Calu3 (cell line): ENCODE data around the gene GNG13. TPM values are rescaled to one million over a fixed set of nuclear protein-coding genes. Genes with fewer than 3 reads are reported as not detected.

Source experiments
- BruUV-seq: library from RNA; stranded (reverse); fragments of 400-500 nt; replicated peaks from 2 replicates; lab custom pipeline; 2021; lab: Mats Ljungman, UMichigan
- CTCF ChIA-PET: fragments of 300-600 bp; sonication (Branson Sonifier 250); formaldehyde crosslinking; loops from one replicate; lab custom pipeline; 2022; ENCODE audit warnings: antibody characterized with exemption; lab: Charles Lee
- DNase-seq: peaks from one replicate; pipeline ENCODE4 v3.0.0; 2022
- H3K27ac Mint-ChIP-seq: one replicate; pipeline ENCODE4 v1.8.0; 2022; ENCODE audit warnings: mixed read lengths; ENCODE audit not compliant: unreplicated experiment
- H3K27me3 Mint-ChIP-seq: one replicate; pipeline ENCODE4 v1.8.0; 2022; ENCODE audit warnings: mixed read lengths; ENCODE audit not compliant: unreplicated experiment
- H3K36me3 Mint-ChIP-seq: one replicate; pipeline ENCODE4 v1.8.0; 2022; ENCODE audit warnings: mild to moderate bottlenecking, moderate library complexity, mixed read lengths; ENCODE audit not compliant: insufficient read depth, unreplicated experiment
- H3K4me1 Mint-ChIP-seq: one replicate; pipeline ENCODE4 v1.8.0; 2022; ENCODE audit warnings: mild to moderate bottlenecking, low read depth, mixed read lengths; ENCODE audit not compliant: unreplicated experiment
- H3K4me3 Mint-ChIP-seq: one replicate; pipeline ENCODE4 v1.8.0; 2022; ENCODE audit warnings: mild to moderate bottlenecking, low read depth, moderate library complexity, mixed read lengths; ENCODE audit not compliant: unreplicated experiment
- H3K9me3 Mint-ChIP-seq: one replicate; pipeline ENCODE4 v1.8.0; 2022; ENCODE audit warnings: low read depth, mixed read lengths; ENCODE audit not compliant: unreplicated experiment
- intact Hi-C: fragments of 100-400 bp; cut with micrococcal nuclease; formaldehyde crosslinking; loops from one replicate; pipeline ENCODE4 v1.10.0; 2022; ENCODE audit not compliant: unreplicated experiment
- total RNA-seq: library from RNA; stranded (reverse); gene quantifications from 2 replicates; pipeline ENCODE4 v1.2.3, GENCODE V29; 2022
- TF ChIP-seq, protein P1 (sequence below): fragments of 200-600 bp; IDR thresholded peaks from one replicate; pipeline ENCODE4 v1.8.0; 2022; ENCODE audit warnings: antibody characterized with exemption; ENCODE audit not compliant: unreplicated experiment

GNG13 gene
- total RNA-seq, 1 experiment from 2014 or later, result not detected

DNA sequence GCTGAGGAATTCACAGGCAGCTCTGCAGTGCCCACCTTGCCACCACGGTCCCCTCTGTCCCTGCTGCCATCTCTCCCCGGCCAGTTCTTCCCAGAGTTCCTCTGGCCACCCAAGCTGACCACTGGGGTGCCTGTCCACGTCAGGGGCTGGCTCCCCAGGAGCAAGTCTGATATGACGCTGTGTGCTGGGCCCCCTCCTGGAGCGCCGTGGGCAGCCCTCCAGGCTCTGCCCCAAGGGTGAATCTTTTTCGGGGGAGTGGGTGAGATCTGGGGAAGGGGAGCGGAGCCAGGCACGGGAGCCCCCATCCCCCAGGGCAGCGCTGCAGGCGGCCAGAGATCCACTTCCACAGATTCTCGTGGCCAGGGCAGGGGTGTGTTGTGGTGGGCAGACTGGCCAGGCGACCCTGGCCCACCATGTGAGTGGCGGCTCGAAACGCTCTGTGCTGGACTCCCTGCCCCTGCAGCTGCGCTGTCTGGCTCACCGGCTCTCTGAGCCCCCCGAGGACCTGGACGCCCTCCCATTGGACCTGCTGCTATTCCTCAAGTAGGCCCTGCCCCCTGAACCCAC lies 36.3 kb downstream of the GNG13 start:
- H3K9me3 Mint-ChIP-seq, result no peaks in the 10 kb centered on the region
- CTCF ChIA-PET, result no interaction called here
- TF ChIP-seq, protein P1, sequence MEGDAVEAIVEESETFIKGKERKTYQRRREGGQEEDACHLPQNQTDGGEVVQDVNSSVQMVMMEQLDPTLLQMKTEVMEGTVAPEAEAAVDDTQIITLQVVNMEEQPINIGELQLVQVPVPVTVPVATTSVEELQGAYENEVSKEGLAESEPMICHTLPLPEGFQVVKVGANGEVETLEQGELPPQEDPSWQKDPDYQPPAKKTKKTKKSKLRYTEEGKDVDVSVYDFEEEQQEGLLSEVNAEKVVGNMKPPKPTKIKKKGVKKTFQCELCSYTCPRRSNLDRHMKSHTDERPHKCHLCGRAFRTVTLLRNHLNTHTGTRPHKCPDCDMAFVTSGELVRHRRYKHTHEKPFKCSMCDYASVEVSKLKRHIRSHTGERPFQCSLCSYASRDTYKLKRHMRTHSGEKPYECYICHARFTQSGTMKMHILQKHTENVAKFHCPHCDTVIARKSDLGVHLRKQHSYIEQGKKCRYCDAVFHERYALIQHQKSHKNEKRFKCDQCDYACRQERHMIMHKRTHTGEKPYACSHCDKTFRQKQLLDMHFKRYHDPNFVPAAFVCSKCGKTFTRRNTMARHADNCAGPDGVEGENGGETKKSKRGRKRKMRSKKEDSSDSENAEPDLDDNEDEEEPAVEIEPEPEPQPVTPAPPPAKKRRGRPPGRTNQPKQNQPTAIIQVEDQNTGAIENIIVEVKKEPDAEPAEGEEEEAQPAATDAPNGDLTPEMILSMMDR, result no peak
- H3K36me3 Mint-ChIP-seq, result peaks cover 9% of the 10 kb centered on the region
- H3K27ac Mint-ChIP-seq, result peak overlapping the region; percentile 36
- H3K27me3 Mint-ChIP-seq, result peaks cover 13% of the 10 kb centered on the region
- DNase-seq, result no peak
- peaks cover 23% of the 10 kb centered on the region for H3K4me1 Mint-ChIP-seq
- intact Hi-C loops, result no loop called here
- no peak overlapping the region for H3K4me3 Mint-ChIP-seq
- no TSS peak for BruUV-seq

DNA sequence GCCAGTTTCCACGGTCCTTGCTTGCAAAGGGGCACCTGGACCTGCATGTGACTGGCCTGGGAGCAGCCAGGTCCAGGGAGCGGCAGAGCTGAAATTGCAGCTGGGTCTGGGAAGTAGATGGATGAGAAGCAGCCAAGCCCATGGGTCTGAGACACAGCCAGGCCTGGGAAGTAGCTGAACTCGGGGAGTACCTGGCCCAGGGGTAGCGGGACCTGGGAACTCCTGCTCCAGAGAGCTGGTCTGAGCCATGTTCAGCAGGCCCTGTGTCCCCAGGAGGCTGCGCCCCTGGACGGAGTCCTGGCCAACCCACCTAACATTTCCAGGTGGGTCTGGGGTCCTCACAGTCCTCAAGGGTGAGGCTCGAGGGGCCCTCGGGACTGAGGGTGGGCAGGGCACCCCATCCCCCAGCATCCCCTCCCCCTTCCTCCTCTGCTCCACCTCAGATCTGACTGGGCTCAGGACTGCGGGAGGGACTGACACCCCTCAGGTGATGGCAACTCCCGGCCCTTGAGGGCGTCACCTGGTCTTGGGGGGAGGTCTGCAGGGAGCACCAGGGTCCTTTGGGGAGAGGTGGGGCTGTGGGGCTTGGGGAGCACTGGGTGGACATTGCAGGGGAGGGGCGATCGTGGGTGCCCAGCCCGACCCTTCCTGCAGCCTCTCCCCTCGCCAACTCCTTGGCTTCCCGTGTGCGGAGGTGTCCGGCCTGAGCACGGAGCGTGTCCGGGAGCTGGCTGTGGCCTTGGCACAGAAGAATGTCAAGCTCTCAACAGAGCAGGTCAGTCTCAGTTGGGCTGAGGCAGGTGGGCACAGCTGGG lies 37.0 kb downstream of the GNG13 start:
- peak overlapping the region; percentile 36 for H3K27ac Mint-ChIP-seq
- H3K9me3 Mint-ChIP-seq, result no peaks in the 10 kb centered on the region
- peaks cover 23% of the 10 kb centered on the region for H3K4me1 Mint-ChIP-seq
- H3K36me3 Mint-ChIP-seq, result peaks cover 9% of the 10 kb centered on the region
- TF ChIP-seq, protein P1, result no peak
- BruUV-seq, result no TSS peak
- H3K27me3 Mint-ChIP-seq, result peaks cover 13% of the 10 kb centered on the region
- no peak overlapping the region for H3K4me3 Mint-ChIP-seq
- CTCF ChIA-PET, result no interaction called here
- intact Hi-C loops, result no loop called here
- DNase-seq, result no peak

- TF ChIP-seq, protein P1, result no peak
- Mint-ChIP-seq H3K27me3 (peaks cover 20% of the 10 kb centered on the region), H3K27ac (no peak overlapping the region), H3K9me3 (no peaks in the 10 kb centered on the region), H3K36me3 (peaks cover 5% of the 10 kb centered on the region), H3K4me1 (peaks cover 23% of the 10 kb centered on the region), H3K4me3 (no peak overlapping the region)
- no peak for DNase-seq
- no TSS peak for BruUV-seq
- CTCF ChIA-PET, result no interaction called here
- intact Hi-C loops, result no loop called here
Observed at GRCh38 chr16:762595-763268, 37.8 kb downstream of the GNG13 start.

GRCh38 chr16:761625-762513 lies 38.7 kb downstream of the GNG13 start:
- H3K4me3 Mint-ChIP-seq, result peak overlapping the region; percentile 55
- BruUV-seq, result no TSS peak
- H3K27ac Mint-ChIP-seq, result no peak overlapping the region
- CTCF ChIA-PET, result interaction anchor here (0.9 to 1.3 kb wide), 4 partner anchors 11 to 42 kb away, joined by 3 to 5 read pairs (median 4); partner anchors contain the start of gene CIAO3
- H3K9me3 Mint-ChIP-seq, result no peaks in the 10 kb centered on the region
- no peak for DNase-seq
- intact Hi-C loops, result no loop called here
- peaks cover 29% of the 10 kb centered on the region for H3K27me3 Mint-ChIP-seq
- TF ChIP-seq, protein P1, result no peak
- peaks cover 5% of the 10 kb centered on the region for H3K36me3 Mint-ChIP-seq
- H3K4me1 Mint-ChIP-seq, result peaks cover 23% of the 10 kb centered on the region
